GM11168 (cell line): ENCODE results near the gene GAR1.
"Not testable (repeated sequence)": the region's sequence is repeated elsewhere in the genome, so short reads cannot be mapped to it uniquely, and the experiment has no call there.

Source experiments
- in situ Hi-C: fragments of 300-500 bp; cut with MboI; formaldehyde crosslinking; loops from one replicate; pipeline ENCODE4 v1.12.0; 2022; ENCODE audit warnings: low sequenced_read_pairs; ENCODE audit not compliant: unreplicated experiment

Gene GAR1

GRCh38 chr4:109815151-109816081 lies at the start of gene GAR1:
TSS of gene GAR1 (plus strand) at chr4:109815762. CDS start at chr4:109816165, 403 bp downstream.
- in situ Hi-C loops: loop anchor here (25.0 kb wide), 1 partner anchor 278 kb away; no protein-coding TSS in a partner anchor

DNA sequence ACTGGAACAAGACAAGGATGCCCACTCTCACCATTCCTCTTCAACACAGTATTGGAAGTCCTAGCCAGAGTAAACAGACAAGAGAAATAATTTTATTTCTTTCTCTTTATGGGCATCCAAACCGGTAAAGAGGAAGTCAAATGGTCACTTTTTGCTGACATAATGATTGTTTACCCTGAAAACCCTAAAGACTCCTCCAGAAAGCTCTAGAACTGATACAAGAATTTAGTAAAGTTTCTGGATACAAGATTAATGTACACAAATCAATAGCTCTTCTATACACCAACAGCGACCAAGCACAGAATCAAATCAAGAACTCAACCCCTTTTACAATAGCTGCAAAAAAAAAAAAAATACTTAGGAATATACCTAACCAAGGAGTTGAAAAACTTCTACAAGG lies 33.5 kb upstream of the GAR1 start:
- in situ Hi-C loops: not testable (repeated sequence)

GRCh38 chr4:109786846-109787245 lies 28.7 kb upstream of the GAR1 start:
- in situ Hi-C loops: no loop called here

DNA sequence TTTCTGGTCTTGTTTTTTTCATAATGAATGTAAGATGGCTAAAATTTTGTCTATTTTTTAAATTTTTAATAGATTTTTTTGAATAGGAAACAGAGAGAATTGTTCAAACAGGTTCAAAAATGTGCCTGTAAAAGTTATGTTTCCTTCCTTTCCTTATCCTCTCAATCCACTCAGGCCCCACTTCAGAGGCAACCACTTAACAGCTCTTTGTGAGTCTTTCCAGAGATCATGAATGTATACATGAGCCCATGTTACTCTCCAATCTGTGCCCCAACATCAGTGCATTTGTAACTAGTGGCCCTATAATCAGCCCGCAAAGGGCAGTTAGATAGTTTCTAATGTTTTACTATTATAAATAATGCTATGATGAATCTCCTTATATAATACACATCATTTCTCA lies 27.8 kb upstream of the GAR1 start:
- in situ Hi-C loops: no loop called here

- in situ Hi-C loops: no loop called here
These were observed 20.5 kb upstream of the GAR1 start for GRCh38 chr4:109795059-109795458.

- in situ Hi-C loops: no loop called here
These were observed 16.7 kb upstream of the GAR1 start for GRCh38 chr4:109798866-109799265.

- in situ Hi-C loops: loop anchor here (5.0 to 25.0 kb wide), 2 partner anchors 264 to 374 kb away; no protein-coding TSS in a partner anchor
These were observed 14.3 kb upstream of the GAR1 start for GRCh38 chr4:109801099-109801789.

- in situ Hi-C loops: loop anchor here (5.0 to 25.0 kb wide), 2 partner anchors 265 to 375 kb away; no protein-coding TSS in a partner anchor
These were observed 13.7 kb upstream of the GAR1 start, which contains the start of gene CFI for GRCh38 chr4:109801895-109802319. TSS of gene CFI (minus strand) at chr4:109801999. CDS start at chr4:109801971, 28 bp downstream.

- in situ Hi-C loops: loop anchor here (5.0 to 25.0 kb wide), 2 partner anchors 267 to 377 kb away; no protein-coding TSS in a partner anchor
These were observed 11.5 kb upstream of the GAR1 start for GRCh38 chr4:109803924-109804571.

DNA sequence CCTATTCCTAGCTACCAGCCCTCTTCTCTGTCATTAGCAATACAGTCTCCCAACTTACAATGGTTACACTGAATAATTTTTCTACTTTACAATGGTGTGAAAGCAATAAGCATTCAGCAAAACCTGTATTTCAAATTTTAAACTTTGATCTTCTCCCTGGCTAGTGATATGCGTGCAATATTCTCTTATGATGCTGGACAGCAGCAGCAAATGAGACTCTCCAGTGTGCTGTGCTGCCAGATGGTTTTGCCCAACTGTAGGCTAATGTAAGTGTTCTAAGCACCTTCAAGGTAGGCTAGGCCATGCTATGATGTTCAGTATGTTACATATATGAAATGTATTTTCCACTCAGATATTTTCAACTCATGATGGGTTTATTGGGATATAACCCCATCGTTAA lies 5.9 kb upstream of the GAR1 start:
- in situ Hi-C loops: loop anchor here (25.0 kb wide), 1 partner anchor 272 kb away; no protein-coding TSS in a partner anchor

DNA sequence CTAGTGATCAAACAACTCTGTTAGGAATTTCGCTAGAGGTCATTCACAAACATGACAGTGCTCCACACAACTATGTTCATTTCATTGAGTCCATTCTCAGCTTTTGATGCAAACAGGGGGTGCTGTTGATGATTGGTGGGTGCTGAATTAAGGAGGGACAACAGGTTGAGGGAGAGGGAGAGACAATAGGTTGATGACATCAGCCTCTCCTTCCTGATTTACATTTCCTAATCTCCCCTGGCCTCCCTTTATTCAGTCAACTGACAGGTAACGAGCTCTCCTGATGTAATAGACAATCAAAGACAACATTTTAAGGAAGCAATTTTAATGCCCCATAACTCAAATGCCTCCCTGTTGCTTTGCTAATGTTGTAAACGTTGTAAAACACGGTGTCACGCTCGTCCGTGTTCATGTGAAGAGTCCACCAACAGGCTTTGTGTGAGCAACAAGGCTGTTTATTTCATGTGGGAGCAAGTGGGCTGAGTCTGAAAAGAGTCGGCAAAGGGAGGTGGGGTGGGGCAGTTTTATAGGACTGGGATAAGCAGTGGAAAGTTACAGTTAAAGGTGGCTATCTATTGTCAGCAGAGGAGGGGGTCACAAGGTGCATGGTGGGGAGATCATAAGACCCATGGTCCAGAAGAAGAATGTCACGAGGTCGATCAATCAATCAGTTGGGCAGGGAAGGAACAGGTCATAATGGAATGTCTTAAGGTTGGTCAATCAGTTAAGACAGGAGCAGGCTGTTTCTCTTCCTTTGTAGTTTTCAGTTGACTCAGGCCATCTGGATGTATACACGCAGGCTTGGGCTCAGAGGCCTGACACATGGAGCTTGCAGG lies 4.8 kb upstream of the GAR1 start:
- in situ Hi-C loops: loop anchor here (25.0 kb wide), 1 partner anchor 273 kb away; no protein-coding TSS in a partner anchor

GRCh38 chr4:109811707-109812106 lies 3.9 kb upstream of the GAR1 start:
- in situ Hi-C loops: loop anchor here (25.0 kb wide), 1 partner anchor 274 kb away; no protein-coding TSS in a partner anchor

DNA sequence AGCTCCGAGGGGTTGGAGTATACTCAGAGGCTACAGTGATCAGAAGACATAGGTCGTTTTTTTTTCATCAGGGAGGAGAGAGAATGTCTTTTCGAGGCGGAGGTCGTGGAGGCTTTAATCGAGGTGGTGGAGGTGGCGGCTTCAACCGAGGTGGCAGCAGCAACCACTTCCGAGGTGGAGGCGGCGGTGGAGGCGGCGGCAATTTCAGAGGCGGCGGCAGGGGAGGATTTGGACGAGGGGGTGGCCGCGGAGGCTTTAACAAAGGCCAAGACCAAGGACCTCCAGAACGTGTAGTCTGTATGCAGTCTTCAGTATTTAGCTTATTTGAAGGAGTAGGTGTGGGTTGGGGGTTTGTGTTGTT lies 500 bp downstream of the GAR1 start:
- in situ Hi-C loops: loop anchor here (25.0 kb wide), 1 partner anchor 279 kb away; no protein-coding TSS in a partner anchor

- in situ Hi-C loops: loop anchor here (25.0 kb wide), 1 partner anchor 280 kb away; no protein-coding TSS in a partner anchor
These were observed 1.3 kb downstream of the GAR1 start for GRCh38 chr4:109816894-109817293.

DNA sequence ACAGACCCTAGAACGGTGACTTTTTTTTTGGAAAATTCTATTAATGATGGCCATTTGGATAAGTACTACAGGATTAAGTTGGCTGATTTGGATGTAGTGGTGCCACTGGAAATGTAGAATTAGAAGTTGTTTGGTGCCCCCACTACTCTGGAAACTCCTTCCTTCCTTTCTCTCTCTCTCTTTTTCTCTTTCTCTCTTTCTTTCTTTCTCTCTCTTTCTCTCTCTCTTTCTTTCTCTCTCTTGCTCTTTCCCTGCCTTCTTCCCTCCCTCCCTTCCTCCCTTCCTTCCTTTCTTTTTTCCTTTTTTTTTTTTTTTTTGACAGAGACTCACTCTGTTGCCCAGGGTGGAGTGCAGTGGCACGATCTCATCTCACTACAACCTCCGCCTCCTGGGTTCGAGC lies 2.7 kb downstream of the GAR1 start:
- in situ Hi-C loops: loop anchor here (25.0 kb wide), 1 partner anchor 281 kb away; no protein-coding TSS in a partner anchor

DNA sequence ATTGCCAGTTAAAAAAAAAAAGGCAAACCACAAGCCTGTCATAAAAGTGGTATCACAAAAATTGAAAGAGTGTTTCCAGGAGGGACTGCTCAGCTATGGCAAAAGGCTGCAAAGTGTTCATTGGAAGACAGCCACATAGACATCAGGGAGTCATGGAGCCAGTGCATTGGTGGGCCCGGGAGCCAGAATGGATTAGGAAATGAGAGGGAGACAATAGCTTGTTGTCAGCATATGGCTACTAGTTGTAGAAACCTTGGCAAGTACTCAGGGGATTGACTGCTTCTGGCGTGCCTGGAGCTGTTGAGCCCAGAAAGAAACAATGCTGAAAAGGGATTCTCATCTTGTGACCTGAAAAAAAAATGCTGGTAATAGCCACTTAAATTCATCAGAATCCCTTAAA lies 5.0 kb downstream of the GAR1 start:
- in situ Hi-C loops: loop anchor here (25.0 kb wide), 1 partner anchor 283 kb away; no protein-coding TSS in a partner anchor

DNA sequence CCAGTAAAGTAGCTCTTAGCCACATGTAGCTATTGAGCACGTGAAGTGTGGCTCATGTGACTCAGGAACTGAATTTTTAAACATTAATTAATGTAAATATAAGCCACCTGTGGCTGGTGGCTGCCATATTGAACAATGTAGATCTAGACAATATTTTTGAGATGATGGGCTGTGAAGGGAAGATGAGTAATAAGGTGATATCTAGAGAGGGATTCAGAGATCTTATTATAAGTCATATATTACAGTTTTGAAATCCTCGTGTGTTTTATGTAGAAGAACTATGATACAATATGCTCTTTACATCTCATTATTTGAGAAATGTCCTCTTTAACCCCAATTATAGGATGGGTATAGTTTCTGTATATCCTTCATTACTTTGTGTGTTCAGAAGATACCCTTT lies 5.6 kb downstream of the GAR1 start:
- in situ Hi-C loops: loop anchor here (25.0 kb wide), 1 partner anchor 284 kb away; no protein-coding TSS in a partner anchor

DNA sequence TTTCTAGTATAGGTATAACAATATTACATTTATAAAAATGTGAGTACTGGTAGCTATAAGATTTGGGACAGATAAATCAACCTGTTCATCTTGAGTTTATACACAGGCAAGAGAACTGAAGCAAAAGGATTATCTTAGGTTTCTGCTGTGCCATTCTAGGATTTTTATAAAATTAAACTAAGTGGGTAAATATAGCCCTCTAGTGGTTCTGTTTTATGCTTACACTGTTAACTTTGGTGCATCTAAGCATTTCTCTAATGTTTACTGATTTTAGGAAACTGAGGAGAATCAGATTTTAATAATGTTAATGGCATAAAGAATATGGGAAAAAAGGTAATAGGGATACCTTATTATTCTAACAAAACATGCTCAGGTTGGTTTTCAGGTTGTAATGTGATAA lies 11.2 kb downstream of the GAR1 start:
- in situ Hi-C loops: no loop called here

DNA sequence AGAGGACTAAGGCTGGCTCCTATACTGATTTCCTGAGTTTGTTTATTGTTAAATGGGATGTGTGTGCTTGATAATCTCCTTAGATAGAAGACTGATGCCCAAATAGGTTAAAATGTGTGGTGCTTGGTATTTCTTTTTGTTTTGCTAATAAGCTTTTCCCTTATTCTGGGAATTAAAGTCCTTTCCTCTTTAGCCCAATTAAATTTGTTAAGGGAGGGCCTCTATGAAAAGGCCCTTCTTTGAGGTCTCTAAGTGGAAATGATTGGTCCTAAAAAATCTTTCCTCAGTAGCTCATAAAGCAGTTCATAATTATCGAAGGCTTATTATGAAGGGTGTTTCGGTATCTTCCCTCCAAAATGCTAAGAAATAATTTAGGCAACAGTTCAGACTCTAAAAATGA lies 12.1 kb downstream of the GAR1 start, which contains the start of gene RRH:
Gene RRH, plus strand, starts transcription at position 301 of the 400 bp plus-strand sequence. Its CDS starts 56 bp downstream, at position 357.
- in situ Hi-C loops: no loop called here
